ENCODE data around the gene MOXD1.
"Not testable (repeated sequence)": the region's sequence is repeated elsewhere in the genome, so short reads cannot be mapped to it uniquely, and the experiment has no call there.

The MOXD1 gene

GRCh38 chr6:132279592-132280139 lies 121.6 kb downstream of the MOXD1 start:
- peak; percentile 35 for DNase-seq (ENCODE audit: low spot score)

- DNase-seq (ENCODE audit: low spot score) = no peak
Observed at GRCh38 chr6:132275066-132275970, 126.0 kb downstream of the MOXD1 start.

- DNase-seq (ENCODE audit: low spot score) = no peak
Observed at GRCh38 chr6:132272776-132273175, 128.5 kb downstream of the MOXD1 start.

- no peak for DNase-seq (ENCODE audit: low spot score)
Observed at GRCh38 chr6:132270726-132271402, 130.4 kb downstream of the MOXD1 start.

- not testable (repeated sequence) for DNase-seq (ENCODE audit: low spot score)
Observed at GRCh38 chr6:132268666-132269065, 132.6 kb downstream of the MOXD1 start.

GRCh38 chr6:132268209-132268608 lies 133.1 kb downstream of the MOXD1 start:
- no peak for DNase-seq (ENCODE audit: low spot score)

GRCh38 chr6:132265451-132266097 lies 135.7 kb downstream of the MOXD1 start:
- DNase-seq (ENCODE audit: low spot score) = no peak

- no peak for DNase-seq (ENCODE audit: low spot score)
Observed at GRCh38 chr6:132264021-132264500, 137.2 kb downstream of the MOXD1 start.

- no peak for DNase-seq (ENCODE audit: low spot score)
Observed at GRCh38 chr6:132261354-132261753, 139.9 kb downstream of the MOXD1 start.

GRCh38 chr6:132259070-132259469 lies 142.2 kb downstream of the MOXD1 start:
- no peak for DNase-seq (ENCODE audit: low spot score)

- no peak for DNase-seq (ENCODE audit: low spot score)
Observed at GRCh38 chr6:132257561-132257960, 143.7 kb downstream of the MOXD1 start.

- DNase-seq (ENCODE audit: low spot score) = no peak
Observed at GRCh38 chr6:132256457-132256856, 144.8 kb downstream of the MOXD1 start.

- no peak for DNase-seq (ENCODE audit: low spot score)
Observed at GRCh38 chr6:132253906-132254305, 147.4 kb downstream of the MOXD1 start.

GRCh38 chr6:132253211-132253610 lies 148.1 kb downstream of the MOXD1 start:
- no peak for DNase-seq (ENCODE audit: low spot score)

GRCh38 chr6:132252113-132252512 lies 149.2 kb downstream of the MOXD1 start:
- DNase-seq (ENCODE audit: low spot score) = no peak

- no peak for DNase-seq (ENCODE audit: low spot score)
Observed at GRCh38 chr6:132251711-132252110, 149.6 kb downstream of the MOXD1 start.

- no peak for DNase-seq (ENCODE audit: low spot score)
Observed at GRCh38 chr6:132247381-132248159, 153.7 kb downstream of the MOXD1 start.

GRCh38 chr6:132246632-132247270 lies 154.5 kb downstream of the MOXD1 start:
- no peak for DNase-seq (ENCODE audit: low spot score)

- DNase-seq (ENCODE audit: low spot score) = no peak
Observed at GRCh38 chr6:132246120-132246617, 155.1 kb downstream of the MOXD1 start.

All from COLO829 (cell line).